NCI-H748 (cell line): ENCODE results near the gene BIRC6.
"Not testable (repeated sequence)": the region's sequence is repeated elsewhere in the genome, so short reads cannot be mapped to it uniquely, and the experiment has no call there.

Source experiments
- DNase-seq: peaks from one replicate; lab custom pipeline; 2025; ENCODE audit not compliant: unreplicated experiment; lab: John Stamatoyannopoulos, UW

Gene BIRC6

DNA sequence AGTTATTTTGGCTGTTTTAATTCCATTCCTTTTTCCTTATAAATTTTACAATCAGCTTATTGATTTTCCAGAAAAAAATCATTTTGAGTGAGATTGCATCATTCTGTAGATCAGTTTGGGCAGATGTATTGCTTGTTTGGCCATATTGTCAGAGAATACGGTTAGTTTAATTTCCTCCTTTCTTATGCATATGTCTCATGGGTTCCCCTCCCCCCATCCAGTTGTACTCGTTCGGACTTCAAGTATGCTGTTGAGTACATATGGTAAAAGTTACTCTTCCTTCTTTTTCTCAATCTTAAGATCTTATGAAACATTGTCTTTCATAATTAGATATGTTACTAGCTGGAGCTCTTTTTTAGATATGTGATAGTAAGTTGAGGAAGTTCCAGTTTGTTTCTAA is 139.8 kb downstream of the BIRC6 start:
- no peak for DNase-seq

DNA sequence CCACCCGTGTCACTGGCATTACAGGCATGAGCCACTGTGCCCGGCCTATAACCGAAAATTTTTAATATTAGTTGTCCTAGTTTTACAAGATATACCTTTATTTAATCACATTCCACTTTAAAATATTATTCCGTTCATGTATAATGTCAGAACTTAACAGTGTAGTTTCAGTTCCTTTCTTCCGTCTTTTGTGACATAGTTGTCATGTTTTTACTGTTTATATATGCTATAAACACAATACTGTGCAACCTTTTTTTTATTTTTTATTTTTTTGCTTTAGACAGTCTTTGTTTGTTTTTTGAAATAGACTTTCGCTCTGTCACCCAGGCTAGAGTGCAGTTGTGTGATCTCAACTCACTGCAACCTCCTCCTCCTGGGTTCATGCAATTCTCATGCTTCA is 141.5 kb downstream of the BIRC6 start:
- no peak for DNase-seq

DNA sequence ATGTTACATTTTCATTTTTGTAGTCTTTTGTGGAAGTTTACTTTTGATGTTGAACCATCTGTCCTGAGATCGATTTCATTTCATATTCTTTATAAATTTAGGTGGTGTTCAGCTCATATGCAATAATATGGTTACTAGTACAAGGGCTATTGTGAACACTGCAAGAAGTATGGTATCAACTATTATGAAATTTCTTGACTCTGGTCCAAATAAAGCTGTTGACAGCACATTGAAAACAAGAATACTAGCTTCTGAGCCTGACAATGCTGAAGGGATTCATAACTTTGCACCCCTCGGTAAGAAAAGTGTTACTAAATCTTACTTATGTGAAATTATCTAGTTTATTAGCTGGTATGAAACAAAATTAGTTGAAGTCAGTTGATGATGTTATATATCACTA is 146.1 kb downstream of the BIRC6 start:
- no peak for DNase-seq

DNA sequence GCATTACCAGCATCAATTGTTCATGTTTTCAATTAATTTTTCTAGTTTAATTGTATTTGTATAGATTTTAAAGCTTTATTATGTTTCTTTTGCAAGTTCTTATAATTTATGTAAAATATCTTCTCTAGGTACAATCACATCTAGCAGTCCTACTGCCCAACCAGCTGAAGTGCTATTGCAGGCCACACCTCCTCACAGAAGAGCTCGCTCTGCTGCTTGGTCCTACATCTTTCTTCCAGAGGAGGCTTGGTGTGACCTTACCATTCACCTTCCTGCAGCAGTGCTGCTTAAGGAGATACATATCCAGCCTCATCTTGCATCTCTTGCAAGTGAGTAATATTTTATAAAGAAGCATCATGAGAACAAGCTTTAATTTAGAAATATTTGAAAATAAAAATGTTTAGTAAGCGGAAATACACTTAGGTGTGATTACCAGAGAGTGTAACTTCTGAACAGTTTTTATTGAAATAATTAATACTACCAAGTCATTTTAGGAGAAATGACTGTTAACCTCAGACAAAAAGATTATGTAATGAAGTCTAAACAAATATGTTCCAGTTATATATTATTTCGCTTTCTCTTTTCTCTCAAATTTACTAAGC is 148.2 kb downstream of the BIRC6 start:
- DNase-seq: no peak

DNA sequence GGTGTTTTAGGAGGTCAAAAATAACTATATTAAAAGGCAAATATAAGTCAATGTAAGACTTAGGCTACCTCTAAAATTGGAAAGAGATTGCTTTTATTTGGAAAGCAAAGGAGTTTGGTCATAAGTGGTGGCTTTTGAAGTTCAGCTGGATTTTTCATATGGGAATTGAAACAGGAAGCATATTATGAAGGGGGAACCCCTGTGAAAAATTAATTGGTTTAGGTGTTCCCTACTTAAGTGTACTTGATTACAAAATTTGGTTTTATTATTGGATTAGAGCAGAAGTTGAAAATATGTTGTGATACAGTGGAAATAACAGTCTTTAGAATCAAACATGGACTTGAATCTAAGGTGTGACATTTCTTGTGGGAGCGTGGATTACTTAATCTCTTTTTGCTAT is 149.6 kb downstream of the BIRC6 start:
- DNase-seq: no peak

DNA sequence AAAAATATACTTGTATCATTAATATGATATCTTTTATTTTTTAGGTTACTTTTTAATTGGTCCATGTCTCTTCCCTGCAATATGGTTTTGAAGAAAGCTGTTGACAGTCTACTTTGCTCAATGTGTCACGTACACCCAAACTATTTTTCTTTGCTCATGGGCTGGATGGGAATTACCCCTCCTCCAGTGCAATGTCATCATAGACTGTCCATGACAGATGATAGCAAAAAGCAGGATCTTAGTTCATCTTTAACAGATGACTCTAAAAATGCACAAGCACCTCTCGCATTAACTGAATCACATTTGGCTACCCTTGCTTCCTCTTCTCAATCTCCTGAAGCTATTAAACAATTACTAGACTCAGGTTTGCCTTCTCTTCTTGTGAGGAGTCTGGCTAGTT is 158.1 kb downstream of the BIRC6 start:
- no peak for DNase-seq

DNA sequence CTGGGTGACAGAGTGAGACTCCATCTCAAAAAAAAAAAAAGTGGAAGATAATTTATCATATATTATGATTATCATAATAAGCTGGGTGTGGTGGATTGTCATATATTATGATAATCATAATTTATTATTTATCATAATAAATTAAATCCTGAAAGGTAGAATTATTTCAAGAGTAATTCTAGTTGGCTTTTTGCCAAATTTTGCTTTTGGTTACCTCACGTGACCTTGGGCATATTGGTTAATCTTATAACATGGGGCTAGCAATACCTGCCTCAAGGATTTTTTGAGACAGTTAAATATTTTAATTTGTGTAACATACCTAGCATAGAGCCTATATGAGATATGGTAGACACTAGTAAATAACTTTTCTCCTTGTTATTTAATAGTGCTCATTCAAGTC is 159.7 kb downstream of the BIRC6 start:
- DNase-seq: no peak

DNA sequence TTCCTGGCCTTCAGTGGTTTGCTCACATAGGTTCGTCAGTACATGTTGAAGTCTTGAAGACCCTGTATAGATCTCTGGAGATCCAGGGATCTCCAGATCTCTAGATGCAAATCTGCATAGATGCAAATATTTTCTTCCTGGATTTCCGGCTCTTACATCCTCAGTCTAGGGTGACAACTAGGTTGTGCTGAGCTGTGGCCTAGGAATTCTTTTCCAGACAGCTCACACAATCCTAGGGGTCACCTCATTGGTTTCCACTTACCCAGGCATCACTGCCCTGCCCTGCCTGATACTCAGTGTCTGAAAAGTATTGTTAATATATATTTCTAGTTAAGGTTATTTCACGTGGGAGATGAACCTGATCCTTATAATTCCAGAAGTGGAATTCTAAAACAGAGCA is 165.9 kb downstream of the BIRC6 start:
- DNase-seq: no peak

DNA sequence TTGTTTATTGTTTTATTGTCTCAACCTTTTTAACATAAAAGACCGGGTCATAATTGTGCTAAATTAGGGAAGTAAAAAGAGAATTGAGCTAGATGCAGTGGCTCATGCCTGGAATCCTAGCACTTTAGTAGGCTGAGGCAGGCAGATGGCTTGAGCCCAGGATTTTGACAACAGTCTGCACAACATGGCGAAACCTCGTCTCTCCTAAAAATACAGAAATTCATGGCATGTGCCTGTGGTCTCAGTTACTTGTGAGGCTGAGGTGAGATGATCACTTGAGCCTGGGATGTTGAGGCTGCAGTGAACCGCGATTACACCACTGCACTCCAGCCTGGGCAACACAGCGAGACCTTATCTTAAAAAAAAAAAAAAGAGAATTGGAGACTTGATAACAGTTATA is 166.9 kb downstream of the BIRC6 start:
- no peak for DNase-seq

DNA sequence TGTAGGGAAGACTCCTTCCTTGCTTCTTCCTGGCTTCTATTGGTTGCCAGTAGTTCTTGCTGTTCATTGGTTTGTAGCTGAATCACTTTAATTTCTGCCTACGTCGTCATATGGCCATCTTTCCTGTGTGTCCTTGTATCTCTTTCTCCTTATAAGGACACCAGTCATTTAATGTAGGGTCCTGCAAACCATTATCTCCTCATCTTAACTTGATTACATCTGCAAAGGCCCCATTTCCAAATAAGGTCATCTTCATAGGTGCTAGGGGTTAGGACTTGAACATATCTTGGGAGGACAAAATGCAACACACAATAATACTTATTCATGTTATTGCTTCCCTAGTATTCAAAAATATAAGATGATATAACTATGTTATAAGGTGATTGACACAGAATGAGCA is 175.5 kb downstream of the BIRC6 start:
- no peak for DNase-seq

DNA sequence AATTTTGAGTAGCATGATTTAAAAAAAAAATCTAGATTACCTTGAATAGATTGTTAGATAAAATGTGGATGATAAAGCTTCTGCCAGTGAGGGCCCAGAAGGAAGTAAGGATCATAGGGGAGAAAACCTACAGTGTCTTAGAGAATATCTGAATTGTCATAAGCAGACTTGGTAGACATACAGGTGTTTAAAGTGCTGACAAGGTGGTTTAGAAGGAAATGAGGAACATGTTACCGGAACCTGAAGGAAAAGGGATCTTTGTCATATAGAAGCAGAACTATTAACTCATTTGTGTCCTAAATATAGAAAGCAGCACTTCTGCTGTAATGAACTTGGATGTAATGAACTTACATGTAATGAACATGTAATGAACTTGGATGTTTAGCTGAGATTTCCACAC is 176.1 kb downstream of the BIRC6 start:
- DNase-seq: no peak

DNA sequence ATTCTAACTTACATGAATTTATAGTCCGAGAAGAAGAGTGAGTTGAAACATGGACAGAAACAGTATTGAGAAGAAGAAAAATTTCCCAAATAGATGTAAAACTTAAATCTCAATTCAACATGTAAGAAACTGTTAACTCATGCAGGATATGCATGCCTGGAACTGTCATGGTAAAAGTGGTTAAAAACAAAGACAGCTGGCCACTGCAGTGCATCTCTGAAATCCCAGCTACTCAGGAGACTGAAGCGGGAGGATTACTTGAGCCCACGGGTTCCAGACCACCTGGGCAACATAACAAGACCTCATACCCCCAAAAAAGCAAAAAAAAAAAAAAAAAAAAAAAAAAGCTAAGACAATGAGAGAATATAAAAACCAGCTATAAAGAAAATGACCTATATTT is 178.0 kb downstream of the BIRC6 start:
- DNase-seq: no peak

DNA sequence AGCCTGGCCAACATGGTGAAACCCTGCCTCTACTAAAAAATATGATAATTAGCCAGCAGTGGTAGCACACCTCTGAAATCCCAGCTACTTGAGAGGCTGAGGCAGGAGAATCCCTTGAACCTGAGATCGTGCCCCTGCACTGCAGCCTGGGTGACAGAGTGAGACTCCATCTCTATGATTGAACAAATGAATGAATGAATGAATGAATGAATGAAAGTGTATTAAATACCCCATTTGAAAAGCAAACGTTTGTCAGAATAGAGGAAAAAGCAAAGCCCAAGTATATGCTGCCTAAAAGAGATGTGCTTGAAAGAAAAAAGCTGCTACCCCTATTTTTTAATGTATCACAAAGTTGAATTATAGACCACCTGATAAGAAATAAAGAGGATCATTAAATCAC is 181.9 kb downstream of the BIRC6 start:
- DNase-seq: no peak

DNA sequence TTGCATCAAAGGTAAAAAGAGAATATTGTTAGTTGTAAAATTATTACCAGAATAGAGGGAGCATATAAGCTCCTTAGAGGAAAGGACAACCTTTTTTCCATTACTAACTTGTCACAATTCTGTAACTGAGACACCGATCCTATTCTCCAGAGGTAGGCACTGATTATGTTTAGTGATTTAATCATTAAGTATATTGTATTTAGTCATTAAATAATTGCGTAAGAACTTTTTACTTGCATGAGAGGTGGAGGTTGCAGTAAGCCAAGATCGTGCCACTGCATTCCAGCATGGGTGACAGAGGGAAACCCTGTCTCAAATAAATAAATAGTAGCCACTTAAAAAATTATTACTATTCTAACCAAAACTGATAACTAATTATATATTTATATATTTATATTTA is 195.7 kb downstream of the BIRC6 start:
- DNase-seq: not testable (repeated sequence)

DNA sequence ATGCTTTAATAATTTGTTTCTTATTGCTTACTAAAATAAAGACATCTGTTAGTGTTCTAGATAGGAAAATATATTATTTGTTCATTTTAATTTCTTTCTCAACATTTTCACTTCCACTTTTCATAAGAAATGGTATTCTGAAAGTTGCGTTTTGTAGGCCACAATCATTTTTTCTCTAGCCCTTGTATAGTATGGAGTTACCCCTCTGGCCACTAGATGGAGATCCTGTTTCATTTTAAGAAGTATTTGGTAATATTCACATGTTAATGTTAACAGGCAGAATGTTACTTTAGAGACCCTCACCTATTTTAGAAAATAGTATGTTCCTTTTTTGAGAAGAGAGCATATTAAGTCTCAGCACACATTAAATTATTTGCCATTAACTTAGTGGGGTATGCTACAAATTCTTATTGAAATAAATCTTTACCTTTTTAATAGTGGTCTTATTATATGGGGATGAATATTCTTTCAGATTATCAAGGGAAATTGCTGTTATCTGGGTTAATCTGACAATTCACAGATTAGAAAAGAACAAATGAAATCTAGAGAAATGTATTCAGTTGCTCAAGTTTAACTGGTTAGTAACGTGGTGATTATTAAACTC is 197.1 kb downstream of the BIRC6 start:
- DNase-seq: peak; percentile 13

DNA sequence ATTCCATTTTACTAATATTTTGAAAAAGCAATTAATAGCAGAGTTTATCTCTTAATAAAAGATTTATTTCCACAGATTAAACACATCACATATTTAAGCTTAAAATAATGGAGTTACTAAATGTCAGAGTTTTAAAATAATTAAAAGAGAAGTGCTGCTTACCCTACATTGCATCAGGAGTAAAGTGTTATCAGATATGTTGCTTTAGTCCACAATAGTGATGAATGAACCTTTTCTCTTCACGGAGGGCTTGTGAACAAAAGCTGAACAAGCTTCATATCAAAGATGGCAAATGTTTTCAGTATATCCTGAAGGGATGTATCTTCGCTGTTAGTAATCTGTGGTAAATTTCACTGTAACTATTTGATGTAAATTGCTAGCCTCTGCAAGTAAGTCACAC is 201.7 kb downstream of the BIRC6 start:
- DNase-seq: no peak

DNA sequence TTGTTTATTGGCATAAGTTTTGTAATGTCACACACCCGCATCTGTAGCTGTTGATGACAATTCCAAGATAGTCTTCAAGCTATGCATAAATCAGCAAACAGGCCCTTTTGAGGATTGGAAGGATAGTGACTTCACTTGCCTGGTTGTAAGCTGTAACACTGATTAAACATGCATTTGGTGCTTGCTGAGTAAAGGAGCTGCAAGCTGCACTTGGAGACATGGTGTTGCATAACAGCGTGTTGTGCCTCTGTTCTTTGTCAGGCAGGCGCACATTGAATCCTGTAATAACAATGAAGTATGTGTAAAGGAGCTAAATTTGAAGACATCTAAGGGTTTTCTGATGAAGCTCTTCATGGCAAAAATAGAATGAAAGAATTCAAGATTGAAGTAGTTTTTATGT is 202.3 kb downstream of the BIRC6 start:
- no peak for DNase-seq

DNA sequence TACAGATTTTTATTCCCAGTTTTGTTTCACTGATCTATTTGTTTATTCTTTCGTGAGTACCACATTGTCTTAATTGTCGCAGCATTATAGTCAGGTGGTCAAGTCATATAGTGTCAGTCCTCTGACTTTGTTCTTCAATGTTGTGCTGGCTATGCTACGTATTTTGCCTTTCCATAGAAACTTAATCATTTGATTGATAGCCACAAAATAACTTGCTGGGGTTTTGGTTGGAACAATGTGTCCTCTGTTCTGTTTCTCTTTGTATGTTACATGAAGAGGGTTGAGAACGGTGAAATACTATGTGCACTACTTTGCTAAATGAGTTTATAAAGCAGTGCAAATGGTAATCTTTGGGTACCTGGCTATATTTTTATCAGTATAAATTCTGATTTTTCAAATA is 206.1 kb downstream of the BIRC6 start:
- no peak for DNase-seq

DNA sequence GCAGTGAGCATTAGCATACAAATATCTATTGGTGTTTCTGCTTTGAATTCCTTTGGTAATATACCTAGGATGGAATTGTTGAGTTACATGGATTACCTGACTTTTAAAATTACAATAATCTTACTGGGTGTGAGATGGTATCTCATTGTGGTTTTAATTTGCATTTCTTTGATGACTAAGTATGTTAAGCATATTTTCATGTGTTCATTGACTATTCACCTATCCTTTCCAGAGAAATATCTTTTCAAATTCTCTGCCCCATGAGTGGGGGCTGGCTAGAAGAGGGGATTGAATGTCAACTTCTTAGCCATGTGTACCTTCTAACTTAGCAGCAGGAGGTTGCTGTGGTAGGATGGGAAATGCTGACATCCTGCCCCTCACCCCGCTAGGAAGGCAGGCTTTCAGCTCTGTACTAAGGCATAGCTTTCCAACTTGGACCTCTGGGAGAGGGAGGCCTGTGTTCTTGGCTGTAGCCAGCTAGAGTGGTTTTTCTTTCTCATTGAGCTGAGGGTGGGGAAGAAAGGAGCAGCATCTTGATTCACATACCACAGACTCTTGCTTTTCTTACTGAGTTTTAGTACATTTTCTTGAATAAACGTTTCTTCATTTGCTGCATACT is 207.7 kb downstream of the BIRC6 start:
- no peak for DNase-seq

DNA sequence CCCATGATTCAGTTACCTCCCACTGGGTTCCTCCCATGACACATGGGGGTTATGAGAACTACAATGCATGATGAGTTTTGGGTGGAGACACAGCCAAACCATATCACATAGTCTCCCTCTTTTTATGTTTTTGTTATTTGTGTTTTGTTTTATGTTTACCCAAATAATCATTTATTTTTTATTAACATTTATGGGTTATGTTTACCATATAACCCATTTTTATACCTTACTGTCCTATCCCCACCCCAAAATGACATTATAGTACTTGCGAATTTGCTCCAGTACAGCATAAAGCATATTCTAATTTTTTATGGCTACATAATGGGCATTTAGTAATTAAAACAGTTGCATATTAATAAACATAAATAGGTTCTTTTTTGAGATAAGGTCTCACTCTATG is 209.1 kb downstream of the BIRC6 start:
- no peak for DNase-seq

DNA sequence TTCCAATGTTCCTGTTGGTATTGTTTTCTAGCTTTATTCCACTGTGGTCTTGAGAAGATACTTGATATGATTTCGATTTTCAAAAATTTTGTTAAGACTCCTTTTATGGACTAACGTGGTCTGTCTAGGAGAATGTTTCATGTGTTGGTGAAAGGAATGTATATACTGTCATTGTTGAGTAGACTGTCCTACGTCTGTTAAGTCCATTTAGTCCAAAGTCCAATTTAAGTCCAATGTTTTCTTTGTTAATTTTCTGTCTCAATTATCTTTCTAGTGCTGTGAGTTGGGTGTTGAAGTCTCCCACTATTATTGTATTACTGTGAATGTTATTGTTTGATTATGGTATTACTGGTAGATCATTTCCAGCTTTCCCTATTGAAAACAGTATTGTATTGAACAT is 215.2 kb downstream of the BIRC6 start:
- no peak for DNase-seq

DNA sequence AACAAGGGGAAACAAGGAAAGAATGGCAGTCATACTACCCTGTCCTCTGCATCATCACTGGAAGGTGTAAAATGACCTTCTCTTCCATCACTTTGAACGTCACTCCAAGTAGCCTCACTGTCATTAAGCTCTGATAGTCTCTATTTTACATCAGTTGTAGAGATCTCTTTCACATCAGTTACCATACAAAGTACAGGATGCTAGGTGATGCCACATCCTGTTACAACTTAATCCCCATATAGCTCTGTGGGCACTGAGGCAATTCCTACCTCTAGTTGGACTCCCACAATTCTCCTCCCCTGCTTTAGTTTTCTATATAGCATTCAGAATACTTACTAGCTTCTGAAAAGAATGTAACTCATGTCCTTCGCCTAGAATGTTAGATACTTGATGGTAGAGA is 215.9 kb downstream of the BIRC6 start:
- no peak for DNase-seq
